Esophagus muscularis mucosa (tissue), 3 donors: Measurements from ENCODE around the gene EVI5L.

Experiments used
- CTCF ChIP-seq, 3 experiments: fragments of 200-600 bp in 2 of 3; fragments of 450-650 bp in 1 of 3; sonication (generic) in 2 of 3; IDR thresholded peaks; one replicate each; pipeline ENCODE4 v1.5.1; 2017 to 2019; ENCODE audit warnings: antibody characterized with exemption in 3 of 3, mild to moderate bottlenecking in 2 of 3, moderate library complexity in 1 of 3
- POLR2A ChIP-seq: fragments of 450-650 bp; IDR thresholded peaks from one replicate; pipeline ENCODE4 v1.6.1; 2017; ENCODE audit warnings: antibody characterized with exemption, moderate library complexity, mild to moderate bottlenecking, low read depth

DNA sequence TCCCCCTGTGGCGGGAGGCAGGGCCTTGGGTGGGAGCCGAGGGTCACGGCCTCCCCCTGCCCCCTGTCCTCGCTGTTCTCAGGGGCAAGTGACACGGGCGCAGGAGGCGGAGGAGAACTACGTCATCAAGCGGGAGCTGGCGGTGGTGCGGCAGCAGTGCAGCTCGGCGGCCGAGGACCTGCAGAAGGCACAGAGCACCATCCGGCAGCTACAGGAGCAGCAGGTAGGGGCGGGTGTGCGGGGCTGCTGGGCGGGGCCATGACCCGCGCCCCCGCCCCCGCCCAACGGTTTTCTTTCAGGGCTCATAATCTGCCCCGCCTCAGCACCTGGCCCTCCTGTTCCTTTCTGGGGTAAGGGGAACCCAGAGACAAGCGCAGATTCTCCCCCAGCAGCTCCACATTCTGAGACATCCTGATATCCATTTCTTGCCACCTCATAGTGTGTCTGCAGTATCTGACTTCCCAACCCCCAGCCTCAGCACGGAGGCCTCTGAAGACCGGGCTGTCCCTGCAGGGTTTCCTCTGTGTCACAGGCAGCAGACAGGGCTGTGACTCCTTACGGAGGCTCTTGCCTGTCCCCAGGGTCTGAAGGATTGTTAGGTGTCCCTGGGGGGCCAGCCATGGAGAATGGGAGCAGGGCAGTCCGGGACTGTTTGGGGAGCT is 28.2 kb downstream of the EVI5L start:
- TF ChIP-seq POLR2A (no peak), CTCF (IDR thresholded peaks at IDR 0.05) (no peak)
